Limb (tissue), 2 donors: ENCODE data around the gene NEMP2.

Experiments
- DNase-seq, 2 donors: peaks; one replicate each; pipeline ENCODE4 v3.0.0-alpha.2; 2016; ENCODE audit errors: extremely low spot score in 2 of 2

NEMP2 gene

DNA sequence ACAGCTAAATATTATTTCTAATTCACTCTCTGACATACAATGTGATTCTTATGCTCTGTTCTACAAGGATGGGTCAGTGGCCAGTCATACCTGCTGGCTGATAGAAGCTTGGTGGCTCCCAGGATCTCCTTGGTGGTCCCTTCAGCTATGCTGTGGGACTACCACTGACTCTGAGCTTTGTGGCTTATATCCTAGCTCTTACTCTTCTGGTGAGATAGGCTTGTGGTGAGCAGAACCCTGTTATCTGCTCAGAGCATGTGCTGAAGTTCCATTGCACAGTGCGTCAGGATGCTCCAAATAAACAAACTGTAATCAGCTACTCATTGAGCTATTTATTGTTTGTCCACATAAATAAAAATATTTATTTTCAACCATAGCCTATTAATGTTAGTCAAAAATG, 74.6 kb downstream of the NEMP2 start:
- DNase-seq, result no peak

DNA sequence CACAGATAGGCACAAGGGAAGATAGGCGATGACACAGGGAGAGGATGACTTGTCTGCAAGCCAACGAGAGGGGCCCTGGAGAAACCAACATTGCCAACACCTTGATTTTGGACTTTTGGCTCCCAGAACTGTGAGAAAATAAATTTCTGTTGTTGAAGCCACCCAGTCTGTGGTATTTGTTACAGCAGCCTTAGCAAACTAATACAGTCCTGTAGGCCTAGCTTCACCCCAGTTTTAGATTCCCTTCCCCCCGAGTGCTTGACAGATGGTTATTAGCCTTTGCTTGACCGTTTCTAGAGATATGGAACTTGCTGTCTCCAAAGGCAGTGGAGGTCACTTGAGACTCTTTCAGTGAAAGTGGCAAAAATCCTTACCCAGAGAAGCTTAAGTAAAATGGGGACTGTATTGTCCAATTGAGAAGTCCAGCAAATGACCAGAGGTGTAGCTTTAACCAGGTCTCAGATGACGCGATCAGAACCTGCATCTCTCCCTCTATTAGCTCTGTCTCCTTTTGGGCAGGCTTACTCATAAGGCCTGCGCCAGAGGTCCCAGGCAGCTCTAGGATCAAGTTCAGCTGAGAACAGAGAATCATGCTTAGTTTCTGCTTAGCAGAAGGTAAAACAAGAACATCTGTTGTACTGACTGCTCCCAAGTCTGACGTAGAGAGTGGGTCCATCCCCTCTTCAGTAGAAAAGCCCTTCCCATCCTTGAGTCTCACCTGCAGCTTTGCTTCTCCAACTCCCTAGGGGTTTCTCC, 76.0 kb downstream of the NEMP2 start:
- no peak for DNase-seq

DNA sequence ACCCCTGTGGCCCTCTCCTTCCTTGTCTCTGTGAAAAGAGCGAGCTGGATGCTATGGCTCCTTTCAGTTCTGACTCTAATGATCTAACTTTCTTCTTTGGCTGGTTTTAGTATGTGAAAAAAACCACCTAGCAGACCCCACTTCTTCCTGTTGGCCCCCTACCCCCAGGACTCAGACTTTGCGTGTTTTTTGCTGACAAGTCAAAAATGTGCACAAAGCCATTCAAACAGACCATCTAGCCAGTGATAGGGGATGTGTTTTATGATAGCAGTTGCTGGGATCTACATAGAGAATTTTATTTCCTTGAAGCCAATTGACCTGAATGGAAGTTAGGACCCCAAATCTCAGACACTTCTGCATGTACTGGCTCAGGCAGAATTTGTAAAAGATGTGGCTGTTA, 77.3 kb downstream of the NEMP2 start:
- no peak for DNase-seq

DNA sequence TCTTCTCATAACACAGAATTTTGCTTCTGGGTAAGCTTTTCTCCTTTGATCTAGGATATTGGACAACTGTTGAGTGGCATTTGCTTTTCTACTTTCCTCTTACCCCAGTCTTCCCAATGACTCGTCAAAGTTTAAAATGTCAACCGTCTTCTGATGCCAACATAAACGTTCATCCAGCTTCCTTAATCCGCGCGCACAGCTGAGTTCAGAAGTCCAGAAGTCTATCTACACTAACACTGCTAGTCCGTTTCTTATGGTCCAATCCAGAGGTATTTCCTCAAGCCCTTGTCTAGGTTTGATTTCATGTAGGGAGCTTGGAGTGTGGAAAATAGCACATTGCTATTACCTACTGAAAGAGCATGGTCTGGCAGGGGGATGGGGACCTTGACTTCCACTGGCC, 77.7 kb downstream of the NEMP2 start:
- no peak for DNase-seq

DNA sequence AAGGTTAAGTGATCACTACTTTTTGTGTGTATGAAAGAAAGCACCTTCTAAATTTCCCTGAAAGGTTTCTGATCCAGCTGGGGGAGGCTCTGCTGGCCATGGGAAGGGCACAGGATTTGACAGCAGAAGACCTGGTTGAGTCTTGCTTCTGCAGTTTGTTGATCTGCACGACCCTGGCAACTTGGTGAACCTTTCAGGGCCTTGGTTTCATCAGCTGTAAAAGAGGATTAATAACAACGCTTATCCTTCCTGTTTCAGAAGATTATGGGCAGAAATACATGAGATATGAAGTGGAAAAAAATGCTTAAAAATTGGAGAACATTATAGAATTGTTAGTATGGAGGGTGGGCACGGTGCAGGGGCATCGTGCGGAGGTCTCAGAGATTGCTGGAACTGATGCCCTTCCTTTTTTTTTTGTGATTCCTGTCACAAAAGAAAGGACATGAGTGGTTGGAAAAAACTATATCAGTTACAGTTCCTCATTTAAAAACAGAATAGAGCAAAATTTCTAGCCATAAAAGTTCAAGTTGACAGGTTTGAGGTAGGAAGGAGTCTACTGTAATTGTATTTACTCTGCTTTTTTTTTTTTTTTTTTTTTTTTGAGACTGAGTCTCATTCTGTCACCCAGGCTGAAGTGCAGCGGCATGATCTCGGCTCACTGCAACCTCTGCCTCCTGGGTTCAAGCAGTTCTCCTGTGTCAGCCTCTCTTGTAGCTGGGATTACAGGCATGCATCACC, 79.0 kb downstream of the NEMP2 start:
- DNase-seq, result no peak

DNA sequence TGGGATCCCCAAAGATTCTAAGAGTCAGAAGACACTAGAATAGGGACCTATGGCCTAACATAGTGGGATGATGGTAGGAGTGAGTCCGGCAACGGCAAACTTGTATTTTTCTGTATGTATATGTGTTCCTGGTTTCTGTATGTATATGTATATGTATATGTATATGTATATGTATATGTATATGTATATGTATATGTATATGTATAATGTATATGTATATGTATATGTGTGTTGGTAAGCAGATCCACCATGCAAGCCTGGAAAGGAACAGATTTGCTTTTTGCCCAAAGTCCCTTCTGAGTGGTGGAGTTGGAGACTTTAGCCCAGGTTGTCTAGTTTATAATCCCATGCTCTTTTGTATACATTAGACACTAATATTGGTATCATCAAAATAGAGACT, 79.7 kb downstream of the NEMP2 start:
- no peak for DNase-seq
